Measurements from ENCODE around the gene SNRNP27.

GRCh38 chr2:69935011-69935410 lies 41.3 kb downstream of the SNRNP27 start:
- no peak for TF ChIP-seq POLR2A (IDR thresholded peaks at IDR 0.05)
- TF ChIP-seq, protein P1, sequence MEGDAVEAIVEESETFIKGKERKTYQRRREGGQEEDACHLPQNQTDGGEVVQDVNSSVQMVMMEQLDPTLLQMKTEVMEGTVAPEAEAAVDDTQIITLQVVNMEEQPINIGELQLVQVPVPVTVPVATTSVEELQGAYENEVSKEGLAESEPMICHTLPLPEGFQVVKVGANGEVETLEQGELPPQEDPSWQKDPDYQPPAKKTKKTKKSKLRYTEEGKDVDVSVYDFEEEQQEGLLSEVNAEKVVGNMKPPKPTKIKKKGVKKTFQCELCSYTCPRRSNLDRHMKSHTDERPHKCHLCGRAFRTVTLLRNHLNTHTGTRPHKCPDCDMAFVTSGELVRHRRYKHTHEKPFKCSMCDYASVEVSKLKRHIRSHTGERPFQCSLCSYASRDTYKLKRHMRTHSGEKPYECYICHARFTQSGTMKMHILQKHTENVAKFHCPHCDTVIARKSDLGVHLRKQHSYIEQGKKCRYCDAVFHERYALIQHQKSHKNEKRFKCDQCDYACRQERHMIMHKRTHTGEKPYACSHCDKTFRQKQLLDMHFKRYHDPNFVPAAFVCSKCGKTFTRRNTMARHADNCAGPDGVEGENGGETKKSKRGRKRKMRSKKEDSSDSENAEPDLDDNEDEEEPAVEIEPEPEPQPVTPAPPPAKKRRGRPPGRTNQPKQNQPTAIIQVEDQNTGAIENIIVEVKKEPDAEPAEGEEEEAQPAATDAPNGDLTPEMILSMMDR (IDR thresholded peaks at IDR 0.05) = no peak

All from sigmoid colon (tissue), 3 donors.